Gastrocnemius medialis (tissue), 4 donors: ENCODE measurements around the gene TRIM34. TPM values are rescaled to one million over a fixed set of nuclear protein-coding genes. Genes with fewer than 3 reads are reported as not detected.
A peak's percentile ranks its signal among the peaks of the same experiment; 100 is the strongest.

Source experiments
- ATAC-seq, 2 donors: fragments of 150-250 bp; one replicate each; pipeline ENCODE4 v1.9.1; 2016
- DNase-seq, 2 donors: peaks; one replicate each; pipeline ENCODE4 v3.0.0-alpha.2; 2019
- H3K27ac ChIP-seq, 4 donors: fragments of 200-600 bp; sonication (generic); 1 replicate in 1 of 4; 2 replicates in 3 of 4; pipeline ENCODE4 v1.5.1; 2016 to 2018; ENCODE audit warnings: mild to moderate bottlenecking in 2 of 4, moderate library complexity in 1 of 4
- H3K27me3 ChIP-seq, 3 donors: fragments of 200-600 bp; sonication (generic) in 2 of 3; 1 replicate in 1 of 3; 2 replicates in 2 of 3; pipeline versions ENCODE4 v1.5.1 to v1.6.0; 2016 to 2019; ENCODE audit warnings: mild to moderate bottlenecking in 1 of 3, moderate library complexity in 1 of 3
- H3K36me3 ChIP-seq, 2 donors: fragments of 200-600 bp; sonication (generic) in 1 of 2; one replicate each; pipeline ENCODE4 v1.5.1; 2017 to 2018
- H3K4me1 ChIP-seq, 2 donors: fragments of 200-600 bp; sonication (generic) in 1 of 2; one replicate each; pipeline ENCODE4 v1.5.1; 2016 to 2017; ENCODE audit warnings: mild to moderate bottlenecking in 2 of 2
- H3K4me3 ChIP-seq, 4 donors: fragments of 200-600 bp; sonication (generic) in 3 of 4; 1 replicate in 1 of 4; 2 replicates in 3 of 4; pipeline ENCODE4 v1.5.1; 2016 to 2019; ENCODE audit warnings: mild to moderate bottlenecking in 2 of 4
- H3K9me3 ChIP-seq, 3 donors: fragments of 200-600 bp; sonication (generic) in 2 of 3; 1 replicate in 1 of 3; 2 replicates in 2 of 3; pipeline ENCODE4 v1.5.1; 2016 to 2019
- CTCF ChIP-seq, 5 experiments: fragments of 450-650 bp in 3 of 5; fragments of 200-600 bp in 2 of 5; sonication (generic) in 2 of 5; IDR thresholded peaks in 4 of 5; conservative IDR thresholded peaks in 1 of 5; 1 replicate in 4 of 5; 2 replicates in 1 of 5; pipeline ENCODE4 v1.5.1; 2016 to 2019; ENCODE audit warnings: antibody characterized with exemption in 5 of 5, mild to moderate bottlenecking in 3 of 5, moderate library complexity in 3 of 5
- POLR2A ChIP-seq, 2 donors: fragments of 450-650 bp; IDR thresholded peaks; one replicate each; pipeline ENCODE4 v1.6.1; 2017; ENCODE audit warnings: antibody characterized with exemption in 2 of 2, mild to moderate bottlenecking in 2 of 2, moderate library complexity in 2 of 2
- in situ Hi-C, 4 donors: fragments of 200-750 bp; cut with MboI; loops; one replicate each; pipeline versions ENCODE4 v1.15.0 to v1.8.0; 2017; ENCODE audit warnings: low sequenced_read_pairs in 4 of 4
- intact Hi-C: fragments of 100-400 bp; cut with DNase I; formaldehyde crosslinking; loops from one replicate; pipeline ENCODE4 v1.15.1; 2023; ENCODE audit warnings: low total_unique reads
- total RNA-seq, 4 donors: library from RNA; depleted of rRNA; stranded (reverse); fragments of >200 nt; gene quantifications; one replicate each; pipeline versions ENCODE4 v1.1.0 to v1.2.3, GENCODE V29; 2016

Gene TRIM34
- total RNA-seq, 4 donors from 2014 or later = 0.32 to 1.6 (median 1.2) TPM

DNA sequence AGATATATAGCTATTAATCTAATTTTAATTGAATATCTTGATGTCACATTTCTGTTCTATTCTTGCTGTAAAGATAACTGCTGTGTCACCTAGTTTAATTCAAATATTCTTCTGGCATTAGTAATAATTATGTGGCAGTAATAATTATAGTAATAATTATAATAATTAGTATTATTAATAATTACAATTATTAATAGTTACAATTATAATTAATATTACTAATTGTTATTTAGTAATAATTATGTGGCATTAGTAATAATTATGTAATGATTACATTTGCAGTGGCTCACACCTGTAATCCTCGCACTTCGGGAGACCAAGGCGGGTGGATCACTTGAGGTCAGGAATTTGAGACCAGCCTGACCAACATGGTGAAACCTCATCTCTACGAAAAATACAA is 61.6 kb downstream of the TRIM34 start:
- in situ Hi-C loops (no loop called here), intact Hi-C loops (loop anchor here (10.0 kb wide), 1 partner anchor 638 kb away; the partner anchor contains the start of gene CAVIN3)
- no peak for ATAC-seq
- no peak overlapping the region for H3K4me3 ChIP-seq
- no peak overlapping the region for H3K27ac ChIP-seq
- no peaks in the 10 kb centered on the region for H3K36me3 ChIP-seq
- peaks cover 7 to 19% of the 10 kb centered on the region in 2 donors for H3K4me1 ChIP-seq
- TF ChIP-seq POLR2A (IDR thresholded peaks at IDR 0.05) (no peak), CTCF (IDR thresholded peaks at IDR 0.05 in 4 of 5, conservative IDR thresholded peaks at IDR 0.05 in 1 of 5) (no peak)
- DNase-seq = no peak
- no peaks in the 10 kb centered on the region for H3K9me3 ChIP-seq
- H3K27me3 ChIP-seq = no peaks in the 10 kb centered on the region

DNA sequence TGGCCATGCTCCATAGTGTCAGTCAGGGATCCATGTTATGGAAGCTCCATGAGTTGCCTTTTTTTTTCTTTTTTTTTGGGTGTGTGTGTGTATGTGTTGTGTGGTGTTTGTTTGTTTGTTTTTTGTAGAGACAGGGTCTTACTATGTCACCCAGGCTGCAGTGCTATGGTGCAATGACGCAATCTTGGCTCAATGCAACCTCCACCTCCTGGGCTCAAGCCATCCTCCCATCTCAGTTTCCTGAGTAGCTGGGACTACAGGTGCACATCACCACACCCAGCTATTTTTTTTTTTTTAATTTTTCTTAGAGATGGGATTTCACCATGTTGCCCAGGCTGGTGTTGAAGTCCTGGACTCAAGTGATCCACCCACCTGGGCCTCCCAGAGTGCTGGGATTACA is 63.7 kb downstream of the TRIM34 start:
- Histone ChIP-seq H3K4me3 (no peak overlapping the region), H3K9me3 (no peaks in the 10 kb centered on the region), H3K36me3 (no peaks in the 10 kb centered on the region), H3K27me3 (no peaks in the 10 kb centered on the region), H3K4me1 (peaks cover 7 to 19% of the 10 kb centered on the region in 2 donors), H3K27ac (peak overlapping the region in 3 of 4 donors; percentile 72 to 84 (median 73))
- TF ChIP-seq POLR2A (IDR thresholded peaks at IDR 0.05) = no peak
- TF ChIP-seq CTCF (IDR thresholded peaks at IDR 0.05 in 4 of 5, conservative IDR thresholded peaks at IDR 0.05 in 1 of 5) = no peak
- no peak for ATAC-seq
- in situ Hi-C loops = no loop called here
- intact Hi-C loops = loop anchor here (10.0 kb wide), 1 partner anchor 636 kb away; the partner anchor contains the start of gene CAVIN3
- DNase-seq = no peak

DNA sequence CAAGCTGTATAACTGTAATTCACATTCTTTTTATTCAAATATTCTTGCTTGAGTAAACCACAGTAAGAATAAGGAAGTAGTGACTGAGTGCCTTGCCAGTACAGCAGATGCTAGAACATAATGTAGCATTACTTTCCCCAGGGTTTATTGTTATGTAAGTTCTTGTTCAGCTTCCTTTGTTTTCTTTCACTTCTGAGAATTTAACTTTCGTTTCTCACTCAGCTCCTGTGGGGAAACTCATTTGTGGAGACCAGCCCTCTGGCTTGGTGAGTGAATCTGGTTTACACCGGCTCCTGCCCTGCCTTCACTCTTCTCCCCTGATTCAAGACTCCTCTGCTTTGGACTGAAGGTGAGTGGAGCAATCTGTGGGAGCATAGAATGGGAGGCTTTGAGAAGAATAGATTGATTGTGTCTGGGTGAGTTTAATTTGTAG is 64.8 kb downstream of the TRIM34 start, which contains the start of gene TRIM22:
Gene TRIM22 (plus strand): TSS at position 240 of the 433 bp plus-strand sequence. CDS start 6,443 bp downstream, outside the sequence.
- in situ Hi-C loops (no loop called here), intact Hi-C loops (loop anchor here (10.0 kb wide), 1 partner anchor 635 kb away; the partner anchor contains the start of gene CAVIN3)
- peak; percentile 3 to 23 for DNase-seq
- Histone ChIP-seq H3K27me3 (no peaks in the 10 kb centered on the region), H3K27ac (peak within 1 kb of the TSS; percentile 63 to 84 (median 72)), H3K4me3 (peak within 1 kb of the TSS; percentile 39 to 53 (median 48)), H3K4me1 (peaks cover 4 to 14% of the 10 kb centered on the region in 2 donors), H3K36me3 (no peaks in the 10 kb centered on the region), H3K9me3 (no peaks in the 10 kb centered on the region)
- TF ChIP-seq POLR2A (IDR thresholded peaks at IDR 0.05) (peak; percentile 22 to 51), CTCF (IDR thresholded peaks at IDR 0.05 in 4 of 5, conservative IDR thresholded peaks at IDR 0.05 in 1 of 5) (no peak)
- ATAC-seq = peak; percentile 53 to 67

DNA sequence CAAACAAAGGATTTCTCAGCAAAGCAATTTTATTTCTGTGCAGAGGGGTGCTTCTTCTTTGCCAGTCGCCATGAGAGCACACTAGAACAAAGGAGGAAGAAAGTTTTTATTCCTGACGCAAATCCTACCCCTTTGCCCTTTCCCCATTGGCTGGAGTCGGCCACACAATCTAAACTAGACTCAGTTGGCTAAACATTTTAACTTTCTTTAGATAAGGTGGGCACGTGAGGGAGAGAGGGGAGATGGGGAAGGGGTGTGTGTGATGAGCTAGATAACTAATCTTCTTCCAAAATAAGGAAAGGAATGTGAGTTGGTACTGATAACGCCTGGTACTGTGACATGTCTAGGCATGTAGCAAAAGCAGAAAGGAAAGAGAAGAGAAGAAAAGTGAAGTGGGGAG is 65.4 kb downstream of the TRIM34 start:
- H3K36me3 ChIP-seq = no peaks in the 10 kb centered on the region
- peak overlapping the region; percentile 63 to 84 (median 72) for H3K27ac ChIP-seq
- H3K27me3 ChIP-seq = no peaks in the 10 kb centered on the region
- DNase-seq (no peak), ATAC-seq (peak in 1 of 2 donors; percentile 31)
- peaks cover 2 to 11% of the 10 kb centered on the region in 2 donors for H3K4me1 ChIP-seq
- H3K4me3 ChIP-seq = peak overlapping the region; percentile 39 to 53 (median 48)
- intact Hi-C loops = loop anchor here (5.0 kb wide), 1 partner anchor 117 kb away; the partner anchor contains the start of gene OR52N2
- in situ Hi-C loops = no loop called here
- no peaks in the 10 kb centered on the region for H3K9me3 ChIP-seq
- no peak for TF ChIP-seq CTCF (IDR thresholded peaks at IDR 0.05 in 4 of 5, conservative IDR thresholded peaks at IDR 0.05 in 1 of 5)
- no peak for TF ChIP-seq POLR2A (IDR thresholded peaks at IDR 0.05)
